CD14-positive monocyte (primary cell): ENCODE results near the gene UBE2L3. TPM values are rescaled to one million over a fixed set of nuclear protein-coding genes. Genes with fewer than 3 reads are reported as not detected.
"Not testable (repeated sequence)": the region's sequence is repeated elsewhere in the genome, so short reads cannot be mapped to it uniquely, and the experiment has no call there.

Source experiments
- DNase-seq, 3 donors: peaks; one replicate each; pipeline ENCODE4 v3.0.0-alpha.2; 2011 to 2022
- H2AFZ ChIP-seq: 2 replicates; pipeline ENCODE4 v1.6.0; 2012; ENCODE audit warnings: mild to moderate bottlenecking, low read depth, low read length, inconsistent platforms; ENCODE audit not compliant: insufficient read depth, poor library complexity, severe bottlenecking
- H3K27ac ChIP-seq, 2 donors: 1 replicate in 1 of 2; 2 replicates in 1 of 2; pipeline ENCODE4 v1.5.1; 2012 to 2013; ENCODE audit warnings: low read length in 2 of 2, control low read depth in 1 of 2, inconsistent platforms in 1 of 2, low read depth in 1 of 2, mild to moderate bottlenecking in 1 of 2
- H3K27me3 ChIP-seq, 2 donors: one replicate each; pipeline versions ENCODE4 v1.6.0 to v1.6.1; 2011 to 2013; ENCODE audit warnings: low read length in 2 of 2; ENCODE audit not compliant: control insufficient read depth in 2 of 2, insufficient read depth in 2 of 2
- H3K36me3 ChIP-seq, 2 donors: replicated peaks in 1 of 2; 1 replicate in 1 of 2; 2 replicates in 1 of 2; pipeline versions ENCODE4 v1.5.1 to v1.6.1; 2012 to 2013; ENCODE audit warnings: low read length in 2 of 2, control low read depth in 1 of 2, inconsistent platforms in 1 of 2, mild to moderate bottlenecking in 1 of 2; ENCODE audit not compliant: insufficient read depth in 2 of 2, control insufficient read depth in 1 of 2
- H3K4me1 ChIP-seq, 2 donors: 1 replicate in 1 of 2; 2 replicates in 1 of 2; pipeline versions ENCODE4 v1.5.1 to v1.6.1; 2012 to 2013; ENCODE audit warnings: low read length in 2 of 2, control low read depth in 1 of 2, inconsistent platforms in 1 of 2, mild to moderate bottlenecking in 1 of 2, moderate library complexity in 1 of 2; ENCODE audit not compliant: insufficient read depth in 2 of 2, control insufficient read depth in 1 of 2
- H3K4me2 ChIP-seq: replicated peaks from 2 replicates; pipeline ENCODE3; 2012; ENCODE audit warnings: low read length, moderate library complexity, mild to moderate bottlenecking; ENCODE audit not compliant: poor library complexity, severe bottlenecking; ENCODE audit errors: extremely low read depth
- H3K4me3 ChIP-seq, 3 experiments: fragments of 200-600 bp in 1 of 3; sonication (generic) in 1 of 3; replicated peaks in 1 of 3; 1 replicate in 2 of 3; 2 replicates in 1 of 3; pipeline ENCODE4 v1.5.1; 2011 to 2013; ENCODE audit warnings: low read length in 3 of 3, mild to moderate bottlenecking in 3 of 3, control low read depth in 2 of 3, low read depth in 2 of 3, inconsistent platforms in 1 of 3, moderate library complexity in 1 of 3
- H3K79me2 ChIP-seq: 2 replicates; pipeline ENCODE4 v1.6.0; 2012; ENCODE audit warnings: mild to moderate bottlenecking, control low read depth, inconsistent platforms, low read length, moderate library complexity; ENCODE audit not compliant: insufficient read depth
- H3K9ac ChIP-seq: 2 replicates; pipeline ENCODE4 v1.6.0; 2017; ENCODE audit warnings: low read length, mild to moderate bottlenecking; ENCODE audit not compliant: insufficient read depth, poor library complexity, severe bottlenecking
- H3K9me3 ChIP-seq, 2 donors: replicated peaks in 1 of 2; 1 replicate in 1 of 2; 2 replicates in 1 of 2; pipeline versions ENCODE4 v1.5.1 to v1.6.1; 2012 to 2013; ENCODE audit warnings: low read length in 2 of 2, control low read depth in 1 of 2; ENCODE audit not compliant: control insufficient read depth in 1 of 2, insufficient read depth in 1 of 2
- H4K20me1 ChIP-seq: 2 replicates; pipeline ENCODE4 v1.6.0; 2012; ENCODE audit warnings: mild to moderate bottlenecking, low read length, control low read depth, moderate library complexity; ENCODE audit not compliant: insufficient read depth
- H3K27ac Mint-ChIP-seq, 7 donors: one replicate each; pipeline ENCODE4 v1.8.0; 2020; ENCODE audit warnings: mild to moderate bottlenecking in 7 of 7, mixed read lengths in 7 of 7, moderate library complexity in 6 of 7, inconsistent platforms in 2 of 7
- H3K27me3 Mint-ChIP-seq, 3 donors: one replicate each; pipeline ENCODE4 v1.8.0; 2021 to 2022; ENCODE audit warnings: low read depth in 3 of 3, mild to moderate bottlenecking in 3 of 3, mixed read lengths in 3 of 3, moderate library complexity in 3 of 3, inconsistent platforms in 1 of 3
- H3K36me3 Mint-ChIP-seq, 2 donors: one replicate each; pipeline ENCODE4 v1.8.0; 2020; ENCODE audit warnings: mixed read lengths in 2 of 2, inconsistent platforms in 1 of 2, mild to moderate bottlenecking in 1 of 2
- H3K4me1 Mint-ChIP-seq: one replicate; pipeline ENCODE4 v1.8.0; 2020; ENCODE audit warnings: mild to moderate bottlenecking, mixed read lengths
- H3K4me3 Mint-ChIP-seq, 2 donors: one replicate each; pipeline ENCODE4 v1.8.0; 2020; ENCODE audit warnings: mild to moderate bottlenecking in 2 of 2, mixed read lengths in 2 of 2, moderate library complexity in 1 of 2
- H3K9me3 Mint-ChIP-seq, 7 donors: one replicate each; pipeline ENCODE4 v1.8.0; 2020 to 2022; ENCODE audit warnings: mixed read lengths in 7 of 7, mild to moderate bottlenecking in 6 of 7, moderate library complexity in 6 of 7, inconsistent platforms in 2 of 7
- CTCF ChIP-seq: fragments of 200-600 bp; IDR thresholded peaks from one replicate; pipeline ENCODE4 v1.8.0; 2022; ENCODE audit warnings: antibody characterized with exemption, mild to moderate bottlenecking
- WGBS: methylation state at CpG from one replicate; pipeline ENCODE4 v1.1.5; 2013; ENCODE audit warnings: missing lambda C conversion rate; ENCODE audit not compliant: insufficient coverage; 5-methylcytosine and 5-hydroxymethylcytosine counted together
- intact Hi-C, 2 donors: fragments of 100-400 bp; cut with micrococcal nuclease; formaldehyde crosslinking; loops; one replicate each; pipeline versions ENCODE4 v1.15.0 to v1.15.1; 2023
- polyA plus RNA-seq, 3 donors: library from polyadenylated mRNA; depleted of rRNA in 1 of 3; unstranded in 2 of 3; stranded (reverse) in 1 of 3; fragments of 300-500 nt in 2 of 3; fragments of >200 nt in 1 of 3; fragmentation: Illumina TruSeq in 2 of 3; gene quantifications; 1 replicate in 2 of 3; 2 replicates in 1 of 3; pipeline ENCODE4 v1.2.3, GENCODE V29; 2012 to 2021

The UBE2L3 gene
- polyA plus RNA-seq, 3 donors = 19.6 to 88.9 (median 69.6) TPM

- H3K9me3 Mint-ChIP-seq = peaks cover 0 to 1% (median 0%) of the 10 kb centered on the region in 7 donors
- Histone ChIP-seq H3K27me3 (no peaks in the 10 kb centered on the region), H3K79me2 (peaks cover 13% of the 10 kb centered on the region), H3K9me3 (no peaks in the 10 kb centered on the region), H4K20me1 (peaks cover 17% of the 10 kb centered on the region), H3K4me1 (peaks cover 24 to 27% of the 10 kb centered on the region in 2 donors), H3K4me2 (peak overlapping the region; percentile 79), H2AFZ (peak overlapping the region; percentile 84), H3K9ac (peak overlapping the region; percentile 91), H3K36me3 (peaks cover 0 to 9% of the 10 kb centered on the region in 2 donors), H3K27ac (peak overlapping the region; percentile 53 to 89), H3K4me3 (peak overlapping the region; percentile 50 to 71 (median 69))
- H3K36me3 Mint-ChIP-seq = peaks cover 16 to 30% of the 10 kb centered on the region in 2 donors
- H3K4me3 Mint-ChIP-seq = peak overlapping the region; percentile 78 to 86
- intact Hi-C loops = no loop called here
- peaks cover 31% of the 10 kb centered on the region for H3K4me1 Mint-ChIP-seq
- H3K27ac Mint-ChIP-seq = peak overlapping the region; percentile 65 to 87 (median 85)
- H3K27me3 Mint-ChIP-seq = peaks cover 0 to 3% (median 1%) of the 10 kb centered on the region in 3 donors
- peak; percentile 69 for TF ChIP-seq CTCF
- 0% methylated on average over 55 of the region's 56 CpGs for WGBS
- peak in 2 of 3 donors; percentile 46 to 50 for DNase-seq
Measured at GRCh38 chr22:21642584-21643448, 75.3 kb downstream of the UBE2L3 start.

- no peak for TF ChIP-seq CTCF
- Histone ChIP-seq H3K9me3 (no peaks in the 10 kb centered on the region), H3K4me2 (peak overlapping the region; percentile 79), H2AFZ (no peak overlapping the region), H3K4me3 (peak overlapping the region in 1 of 3 experiments; percentile 71), H3K27ac (no peak overlapping the region), H4K20me1 (peaks cover 17% of the 10 kb centered on the region), H3K4me1 (peaks cover 24 to 27% of the 10 kb centered on the region in 2 donors), H3K27me3 (no peaks in the 10 kb centered on the region), H3K9ac (no peak overlapping the region), H3K79me2 (peaks cover 13% of the 10 kb centered on the region), H3K36me3 (peaks cover 0 to 10% of the 10 kb centered on the region in 2 donors)
- intact Hi-C loops = no loop called here
- H3K4me1 Mint-ChIP-seq = peaks cover 31% of the 10 kb centered on the region
- peak overlapping the region; percentile 78 to 86 for H3K4me3 Mint-ChIP-seq
- peak overlapping the region in 1 of 7 donors; percentile 78 for H3K27ac Mint-ChIP-seq
- peaks cover 0 to 3% (median 1%) of the 10 kb centered on the region in 3 donors for H3K27me3 Mint-ChIP-seq
- WGBS = 94% methylated on average over 16 of the region's 22 CpGs
- peaks cover 0 to 1% (median 0%) of the 10 kb centered on the region in 7 donors for H3K9me3 Mint-ChIP-seq
- DNase-seq = no peak
- peaks cover 18 to 35% of the 10 kb centered on the region in 2 donors for H3K36me3 Mint-ChIP-seq
Measured at GRCh38 chr22:21643533-21644357, 76.2 kb downstream of the UBE2L3 start.

GRCh38 chr22:21645513-21645912, 78.0 kb downstream of the UBE2L3 start:
- Mint-ChIP-seq H3K27ac (peak overlapping the region in 1 of 7 donors; percentile 50), H3K4me1 (peaks cover 31% of the 10 kb centered on the region), H3K36me3 (peaks cover 23 to 44% of the 10 kb centered on the region in 2 donors)
- H3K27me3 Mint-ChIP-seq, H3K9me3 ChIP-seq, H2AFZ ChIP-seq, H3K27ac ChIP-seq, H3K27me3 ChIP-seq, H3K9me3 Mint-ChIP-seq, DNase-seq, H3K9ac ChIP-seq, H3K4me2 ChIP-seq, H3K4me3 Mint-ChIP-seq, intact Hi-C loops, H3K4me3 ChIP-seq: not testable (repeated sequence)
- Histone ChIP-seq H3K4me1 (peaks cover 24 to 27% of the 10 kb centered on the region in 2 donors), H4K20me1 (peaks cover 17% of the 10 kb centered on the region), H3K79me2 (peaks cover 13% of the 10 kb centered on the region), H3K36me3 (peaks cover 2 to 14% of the 10 kb centered on the region in 2 donors)
- WGBS = 100% methylated on average over 5 of the region's 6 CpGs
